Pancreas (tissue), 10 donors: ENCODE data around the gene SSBP2. TPM values are rescaled to one million over a fixed set of nuclear protein-coding genes. Genes with fewer than 3 reads are reported as not detected.

Experiments used
- ATAC-seq, 4 donors: fragments of 200-7000 bp; cut with Tn5 transposase; one replicate each; pipeline versions ENCODE4 v1.8.0 to v1.9.1; 2020; ENCODE audit warnings: mild to moderate bottlenecking in 4 of 4, moderate library complexity in 4 of 4
- DNase-seq, 6 donors: peaks; one replicate each; pipeline ENCODE4 v3.0.0-alpha.2; 2020
- FAIRE-seq: peaks from 2 replicates; lab custom pipeline; 2012; peaks lifted over from hg19 to GRCh38; lab: Jason Lieb, UNC
- H3K27ac ChIP-seq, 4 donors: fragments of 200-600 bp; sonication (generic); 1 replicate in 3 of 4; 2 replicates in 1 of 4; pipeline versions ENCODE4 v1.5.0 to v1.8.0; 2020
- H3K27me3 ChIP-seq, 4 donors: fragments of 200-600 bp; one replicate each; pipeline ENCODE4 v1.8.0; 2021
- H3K36me3 ChIP-seq, 3 donors: fragments of 200-600 bp; sonication (generic) in 1 of 3; one replicate each; pipeline versions ENCODE4 v1.5.0 to v1.8.0; 2020 to 2021
- H3K4me1 ChIP-seq, 3 donors: fragments of 200-600 bp; one replicate each; pipeline ENCODE4 v1.8.0; 2021
- H3K4me3 ChIP-seq, 4 donors: fragments of 200-600 bp; sonication (generic) in 2 of 4; one replicate each; pipeline versions ENCODE4 v1.5.0 to v1.8.0; 2020 to 2021
- H3K9me3 ChIP-seq, 4 donors: fragments of 200-600 bp; one replicate each; pipeline ENCODE4 v1.8.0; 2021
- WGBS, 2 donors: extraction: QIAGEN DNeasy Blood & Tissue Kit; methylation state at CpG; one replicate each; pipeline ENCODE4 v1.1.7; 2013; 5-methylcytosine and 5-hydroxymethylcytosine counted together
- intact Hi-C, 3 donors: fragments of 100-400 bp; cut with DNase I; formaldehyde crosslinking; loops; one replicate each; pipeline versions ENCODE4 v1.11.1 to v1.14.2; 2022
- polyA plus RNA-seq, 2 donors: library from polyadenylated mRNA; stranded (reverse); fragments of 200-250 nt; gene quantifications; one replicate each; pipeline ENCODE4 v1.2.3, GENCODE V29; 2013
- total RNA-seq, 6 donors: library from RNA; stranded (reverse); fragmentation: NEBNext Ultra II Directional in 4 of 6; extraction: Animal tissue kit (Norgen Biotek cat#: 25700) in 4 of 6; gene quantifications; one replicate each; pipeline versions ENCODE4 v1.2.1 to v1.2.4, GENCODE V29; 2021 to 2023
- TF ChIP-seq, protein P1 (sequence below), 4 donors: fragments of 200-600 bp; sonication (generic) in 3 of 4; IDR thresholded peaks; one replicate each; pipeline versions ENCODE4 v1.5.0 to v1.8.0; 2021; ENCODE audit warnings: antibody characterized with exemption in 4 of 4
- donor health status: healthy with polysubstance abuse.
- donor health status: DM: no; HTN: no; CAD: no; lungs with moderate emphysema.
- donor health status: DM: no; HTN: no; CAD: no.
- donor health status: control.
- donor health status: control.
- donor health status: Bipolar disorder and iron deficiency.
- donor health status: DM: yes; HTN: yes; CAD: no.
- donor health status: DM: no; HTN: no; CAD: no.
- donor health status: DM: no; HTN: no; CAD: no.
- donor health status: DM: yes; HTN: yes; CAD: no.

SSBP2 gene
- total and polyA plus RNA-seq, 8 donors, result 8.6 to 20.7 (median 15.8) TPM

- DNase-seq, result no peak
- no peaks in the 10 kb centered on the region for H3K4me1 ChIP-seq
- ATAC-seq, result peak in 2 of 4 donors; percentile 44 to 57
- intact Hi-C loops, result no loop called here
- no peak for FAIRE-seq
- H3K27me3 ChIP-seq, result no peaks in the 10 kb centered on the region
- H3K9me3 ChIP-seq, result no peaks in the 10 kb centered on the region
- no peaks in the 10 kb centered on the region for H3K36me3 ChIP-seq
- TF ChIP-seq, protein P1, sequence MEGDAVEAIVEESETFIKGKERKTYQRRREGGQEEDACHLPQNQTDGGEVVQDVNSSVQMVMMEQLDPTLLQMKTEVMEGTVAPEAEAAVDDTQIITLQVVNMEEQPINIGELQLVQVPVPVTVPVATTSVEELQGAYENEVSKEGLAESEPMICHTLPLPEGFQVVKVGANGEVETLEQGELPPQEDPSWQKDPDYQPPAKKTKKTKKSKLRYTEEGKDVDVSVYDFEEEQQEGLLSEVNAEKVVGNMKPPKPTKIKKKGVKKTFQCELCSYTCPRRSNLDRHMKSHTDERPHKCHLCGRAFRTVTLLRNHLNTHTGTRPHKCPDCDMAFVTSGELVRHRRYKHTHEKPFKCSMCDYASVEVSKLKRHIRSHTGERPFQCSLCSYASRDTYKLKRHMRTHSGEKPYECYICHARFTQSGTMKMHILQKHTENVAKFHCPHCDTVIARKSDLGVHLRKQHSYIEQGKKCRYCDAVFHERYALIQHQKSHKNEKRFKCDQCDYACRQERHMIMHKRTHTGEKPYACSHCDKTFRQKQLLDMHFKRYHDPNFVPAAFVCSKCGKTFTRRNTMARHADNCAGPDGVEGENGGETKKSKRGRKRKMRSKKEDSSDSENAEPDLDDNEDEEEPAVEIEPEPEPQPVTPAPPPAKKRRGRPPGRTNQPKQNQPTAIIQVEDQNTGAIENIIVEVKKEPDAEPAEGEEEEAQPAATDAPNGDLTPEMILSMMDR (IDR thresholded peaks at IDR 0.05), result no peak
- H3K4me3 ChIP-seq, result no peak overlapping the region
- no peak overlapping the region for H3K27ac ChIP-seq
- WGBS, 2 donors, result 63 to 67% methylated on average over 2 of the region's 2 CpGs
These were observed 10.4 kb upstream of the SSBP2 start for GRCh38 chr5:81761270-81761669.

GRCh38 chr5:81760521-81760920 is 9.6 kb upstream of the SSBP2 start:
- H3K36me3 ChIP-seq, result no peaks in the 10 kb centered on the region
- no peak overlapping the region for H3K4me3 ChIP-seq
- H3K4me1 ChIP-seq, result peaks cover 4 to 7% (median 6%) of the 10 kb centered on the region in 3 donors
- DNase-seq (no peak), FAIRE-seq (no peak), ATAC-seq (no peak)
- no peaks in the 10 kb centered on the region for H3K27me3 ChIP-seq
- no peak overlapping the region for H3K27ac ChIP-seq
- TF ChIP-seq, protein P1 (IDR thresholded peaks at IDR 0.05), result no peak
- no peaks in the 10 kb centered on the region for H3K9me3 ChIP-seq
- WGBS, 2 donors, result 60 to 79% methylated on average over 4 of the region's 4 CpGs
- intact Hi-C loops, result no loop called here

DNA sequence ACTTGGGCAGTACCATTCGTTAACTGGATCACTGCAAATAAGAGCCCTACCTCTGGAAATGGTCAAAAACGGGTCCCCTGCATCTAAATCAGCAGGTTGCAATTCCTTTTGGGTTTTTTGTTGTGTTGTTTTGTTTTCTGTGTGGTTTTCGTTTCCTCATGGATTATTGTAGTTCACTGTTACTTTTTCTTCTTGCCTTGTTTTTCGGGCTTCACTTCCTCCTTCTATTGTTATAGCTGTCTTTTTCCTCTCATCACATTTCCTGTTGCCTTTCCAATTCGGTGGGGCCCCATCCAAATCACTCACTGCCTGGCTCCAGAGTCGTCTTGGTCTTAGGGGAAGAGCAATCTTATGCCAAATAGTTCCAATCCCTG is 8.7 kb upstream of the SSBP2 start:
- intact Hi-C loops, result loop anchor here in 1 of 3 donors (5.0 kb wide), 1 partner anchor 93 kb away; no protein-coding TSS in a partner anchor

DNA sequence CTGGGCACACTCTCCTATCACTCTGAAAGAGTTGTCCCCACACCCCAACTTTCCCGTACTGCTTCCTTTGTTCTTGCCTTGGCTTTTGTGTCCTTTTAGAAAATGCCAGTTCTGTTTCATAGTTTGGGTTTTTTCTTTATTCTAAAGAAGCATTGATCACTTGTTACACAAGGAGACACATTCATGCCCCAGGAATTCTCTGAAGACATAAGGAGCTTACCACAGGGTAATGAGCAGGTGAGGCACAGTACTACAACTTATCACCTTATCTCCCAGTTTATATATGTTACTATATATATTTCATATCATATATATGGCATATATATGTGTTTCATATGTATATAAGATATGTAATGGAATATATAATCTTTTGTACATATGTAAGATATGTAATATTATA is 6.5 kb upstream of the SSBP2 start:
- no peaks in the 10 kb centered on the region for H3K27me3 ChIP-seq
- FAIRE-seq, result no peak
- no peak for DNase-seq
- intact Hi-C loops, result loop anchor here in 1 of 3 donors (5.0 kb wide), 1 partner anchor 95 kb away; no protein-coding TSS in a partner anchor
- H3K4me1 ChIP-seq, result peaks cover 5 to 14% (median 8%) of the 10 kb centered on the region in 3 donors
- no peaks in the 10 kb centered on the region for H3K36me3 ChIP-seq
- ATAC-seq, result no peak
- WGBS, 2 donors, result 74 to 87% methylated on average over 1 of the region's 1 CpG
- H3K4me3 ChIP-seq, result no peak overlapping the region
- no peaks in the 10 kb centered on the region for H3K9me3 ChIP-seq
- TF ChIP-seq, protein P1 (IDR thresholded peaks at IDR 0.05), result no peak
- H3K27ac ChIP-seq, result no peak overlapping the region

More for the DNA sequence above, 8.7 kb upstream of the SSBP2 start:
- 59 to 74% methylated on average over 6 of the region's 6 CpGs for WGBS, 2 donors
- H3K4me3 ChIP-seq, result no peak overlapping the region
- no peaks in the 10 kb centered on the region for H3K27me3 ChIP-seq
- no peak for DNase-seq
- no peak overlapping the region for H3K27ac ChIP-seq
- H3K36me3 ChIP-seq, result no peaks in the 10 kb centered on the region
- H3K4me1 ChIP-seq, result peaks cover 5 to 14% (median 7%) of the 10 kb centered on the region in 3 donors
- FAIRE-seq, result no peak
- TF ChIP-seq, protein P1 (IDR thresholded peaks at IDR 0.05), result no peak
- H3K9me3 ChIP-seq, result no peaks in the 10 kb centered on the region
- ATAC-seq, result peak in 1 of 4 donors; percentile 24

DNA sequence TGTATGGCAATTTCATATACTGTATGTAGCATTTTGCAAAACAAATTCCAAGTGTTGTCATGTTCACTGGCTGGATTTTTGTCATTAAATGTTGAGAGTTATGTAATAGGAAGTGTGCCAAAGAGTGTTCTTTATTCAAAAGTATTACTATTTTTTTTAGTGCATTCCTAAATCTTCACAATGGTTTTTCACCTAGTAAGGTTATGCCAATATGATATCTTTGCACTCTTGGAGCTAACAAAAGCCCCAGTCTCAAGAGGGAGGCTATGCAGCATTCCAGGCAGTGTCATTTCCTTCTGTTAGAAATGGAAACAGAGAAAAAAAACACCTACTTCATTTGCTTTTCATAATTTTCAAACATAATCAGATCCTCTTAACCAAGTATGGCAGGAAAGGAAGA is 5.1 kb upstream of the SSBP2 start:
- H3K27ac ChIP-seq, result peak overlapping the region in 1 of 4 donors; percentile 7
- no peak for DNase-seq
- no peak overlapping the region for H3K4me3 ChIP-seq

More for the DNA sequence above, 5.1 kb upstream of the SSBP2 start:
- H3K36me3 ChIP-seq, result no peaks in the 10 kb centered on the region
- intact Hi-C loops, result loop anchor here in 1 of 3 donors (5.0 kb wide), 1 partner anchor 96 kb away; no protein-coding TSS in a partner anchor
- peaks cover 5 to 14% (median 9%) of the 10 kb centered on the region in 3 donors for H3K4me1 ChIP-seq
- TF ChIP-seq, protein P1 (IDR thresholded peaks at IDR 0.05), result no peak
- H3K27me3 ChIP-seq, result no peaks in the 10 kb centered on the region
- no peak for FAIRE-seq
- H3K9me3 ChIP-seq, result no peaks in the 10 kb centered on the region
- ATAC-seq, result no peak
